GM12878 (cell line): ENCODE data around the gene C22orf15. TPM values are rescaled to one million over a fixed set of nuclear protein-coding genes. Genes with fewer than 3 reads are reported as not detected.

Source experiments
- BCL11A ChIP-seq: IDR thresholded peaks from 2 replicates; pipeline ENCODE4 v1.6.1; 2011; ENCODE audit warnings: low read depth, low read length
- BRCA1 ChIP-seq: IDR thresholded peaks from 2 replicates; pipeline ENCODE4 v1.6.1; 2011; ENCODE audit warnings: low read depth, low read length, improper control_type of control experiment
- CREM ChIP-seq: IDR thresholded peaks from 2 replicates; pipeline ENCODE4 v1.6.1; 2014; ENCODE audit warnings: antibody characterized with exemption, low read depth
- EZH2 ChIP-seq: IDR thresholded peaks from 2 replicates; pipeline ENCODE4 v1.6.1; 2012; ENCODE audit warnings: low read depth, mild to moderate bottlenecking, control low read depth, inconsistent platforms, low read length, borderline replicate concordance; ENCODE audit not compliant: control insufficient read depth
- HDAC2 ChIP-seq: fragments of 200-600 bp; sonication (generic); IDR thresholded peaks from 2 replicates; pipeline ENCODE4 v1.6.1; 2017
- MEF2A ChIP-seq: IDR thresholded peaks from 2 replicates; pipeline ENCODE4 v1.6.1; 2011; ENCODE audit warnings: low read depth, mild to moderate bottlenecking, low read length, moderate library complexity; ENCODE audit not compliant: insufficient read depth
- PAX5 ChIP-seq: IDR thresholded peaks from 2 replicates; pipeline ENCODE4 v1.6.1; 2011; ENCODE audit warnings: low read depth, low read length, borderline replicate concordance
- POLR2AphosphoS2 ChIP-seq: IDR thresholded peaks from 2 replicates; pipeline ENCODE4 v1.6.1; 2011; ENCODE audit warnings: low read depth, mild to moderate bottlenecking, low read length, improper control_type of control experiment, moderate library complexity
- POU2F2 ChIP-seq: IDR thresholded peaks from 3 replicates; pipeline ENCODE4 v1.6.1; 2011; ENCODE audit warnings: low read depth, mild to moderate bottlenecking, low read length, borderline replicate concordance
- RBBP5 ChIP-seq: fragments of 200-600 bp; sonication (generic); conservative IDR thresholded peaks from 2 replicates; pipeline ENCODE4 v1.6.1; 2016
- SREBF1 ChIP-seq: IDR thresholded peaks from 2 replicates; pipeline ENCODE4 v1.6.1; 2012; ENCODE audit warnings: mild to moderate bottlenecking, low read length
- STAT3 ChIP-seq: IDR thresholded peaks from 2 replicates; pipeline ENCODE4 v1.6.1; 2011; ENCODE audit warnings: low read depth, low read length, improper control_type of control experiment
- SUZ12 ChIP-seq: fragments of 200-600 bp; sonication (generic); IDR thresholded peaks from one replicate; pipeline ENCODE4 v1.6.1; 2018; ENCODE audit warnings: antibody characterized with exemption, mild to moderate bottlenecking; ENCODE audit not compliant: unreplicated experiment
- TCF7 ChIP-seq: IDR thresholded peaks from 2 replicates; pipeline ENCODE4 v1.6.1; 2014; ENCODE audit warnings: antibody characterized with exemption, borderline replicate concordance
- ZNF384 ChIP-seq: IDR thresholded peaks from 2 replicates; pipeline ENCODE4 v1.6.1; 2012; ENCODE audit warnings: low read depth, mild to moderate bottlenecking, low read length, improper control_type of control experiment, borderline replicate concordance
- polyA plus RNA-seq, 11 experiments: library from polyadenylated mRNA; depleted of rRNA in 4 of 11; unstranded in 6 of 11; stranded (reverse) in 5 of 11; fragments of >200 nt; fragmentation: Nextera tagmentation in 4 of 11; fragmentation: Illumina TruSeq in 1 of 11; extraction: Ambion mirVana in 4 of 11; extraction: Trizol in 1 of 11; gene quantifications; 1 replicate in 1 of 11; 2 replicates in 10 of 11; pipeline versions ENCODE4 v1.2.1 to v1.2.3, GENCODE V29; 2011 to 2016; ENCODE audit warnings: inconsistent platforms in 2 of 11, missing spikeins in 2 of 11, low read depth in 1 of 11
- total RNA-seq, 4 experiments: library from RNA; depleted of rRNA in 3 of 4; stranded (reverse); fragments of >200 nt in 3 of 4; fragmentation: Illumina TruSeq in 1 of 4; extraction: Trizol in 1 of 4; gene quantifications; 2 replicates each; pipeline versions ENCODE4 v1.2.1 to v1.2.3, GENCODE V29; 2013 to 2021
- TF ChIP-seq, protein P1 (sequence below): IDR thresholded peaks from 2 replicates; pipeline ENCODE4 v1.6.1; 2011; ENCODE audit warnings: borderline replicate concordance, low read depth, mild to moderate bottlenecking, moderate library complexity, low read length; ENCODE audit not compliant: insufficient read depth, poor library complexity, severe bottlenecking
- TF ChIP-seq, protein P2 (sequence below): IDR thresholded peaks from 2 replicates; pipeline ENCODE4 v1.6.1; 2012; ENCODE audit warnings: improper control_type of control experiment, low read depth, low read length; ENCODE audit not compliant: insufficient replicate concordance
- TF ChIP-seq, protein P3 (sequence below): fragments of 450-650 bp; IDR thresholded peaks from 2 replicates; pipeline ENCODE4 v1.6.1; 2014; ENCODE audit warnings: mild to moderate bottlenecking
- TF ChIP-seq, protein P4 (sequence below): fragments of 150-350 bp; IDR thresholded peaks from 2 replicates; pipeline ENCODE4 v1.6.1; 2014; ENCODE audit warnings: mild to moderate bottlenecking, low read depth, low read length
- TF ChIP-seq, protein P5 (sequence below): fragments of 450-650 bp; IDR thresholded peaks from 2 replicates; pipeline ENCODE4 v1.6.1; 2016; ENCODE audit warnings: mild to moderate bottlenecking

C22orf15 gene
- total and polyA plus RNA-seq, 10 of the 15 experiments (the other 5 are each of a cell fraction or from before 2014, with no cell fraction given): 0.05 to 0.47 (median 0.13) TPM; not detected in 3

DNA sequence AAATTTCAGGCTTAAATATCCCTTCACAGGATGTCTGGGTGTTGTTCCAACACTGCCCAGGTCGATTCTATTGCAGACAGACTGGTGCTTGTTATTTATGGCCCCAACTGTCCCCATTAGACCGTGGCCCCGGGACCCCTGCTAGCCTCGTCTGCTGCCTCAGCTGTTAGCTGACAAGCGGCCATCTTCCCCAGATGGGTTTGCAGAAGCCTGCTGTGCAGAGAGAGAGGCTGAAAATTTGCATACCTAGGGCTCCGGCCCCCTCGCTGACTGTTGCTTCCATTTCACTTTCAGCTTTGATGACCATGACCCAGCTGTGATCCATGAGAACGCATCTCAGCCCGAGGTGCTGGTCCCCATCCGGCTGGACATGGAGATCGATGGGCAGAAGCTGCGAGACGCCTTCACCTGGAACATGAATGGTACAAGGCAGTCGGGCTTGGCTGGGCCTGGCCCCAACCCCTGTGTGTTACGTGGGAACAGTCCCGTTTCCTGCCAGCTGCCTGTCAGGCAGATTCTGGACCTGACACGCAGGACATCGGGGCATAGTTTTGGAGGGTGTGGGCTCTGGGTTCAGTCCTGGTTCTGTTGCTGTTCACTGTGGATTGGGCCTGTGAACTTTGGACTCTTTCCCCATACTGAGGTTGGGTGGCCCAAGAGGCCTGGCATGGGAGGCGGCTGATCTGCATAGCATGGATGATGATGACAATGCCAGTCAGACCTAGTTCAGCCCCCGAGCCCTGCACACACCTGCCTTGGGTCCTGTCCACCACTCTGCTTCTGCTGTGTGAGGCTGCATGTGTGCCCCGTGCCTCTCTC lies 40.4 kb downstream of the C22orf15 start (continued):
- TF ChIP-seq SREBF1 (no peak), SUZ12 (no peak), HDAC2 (no peak), PAX5 (peak; percentile 63; the same call in 1 of the 2 replicates), POU2F2 (peak; percentile 99), TCF7 (no peak), ZNF384 (no peak), CREM (no peak), BCL11A (no peak), STAT3 (no peak), POLR2AphosphoS2 (0 out of 2 replicates have a peak, but pooled peaks have one; percentile 26), RBBP5 (no peak), EZH2 (no peak), BRCA1 (no peak), MEF2A (no peak)
- TF ChIP-seq, protein P1, sequence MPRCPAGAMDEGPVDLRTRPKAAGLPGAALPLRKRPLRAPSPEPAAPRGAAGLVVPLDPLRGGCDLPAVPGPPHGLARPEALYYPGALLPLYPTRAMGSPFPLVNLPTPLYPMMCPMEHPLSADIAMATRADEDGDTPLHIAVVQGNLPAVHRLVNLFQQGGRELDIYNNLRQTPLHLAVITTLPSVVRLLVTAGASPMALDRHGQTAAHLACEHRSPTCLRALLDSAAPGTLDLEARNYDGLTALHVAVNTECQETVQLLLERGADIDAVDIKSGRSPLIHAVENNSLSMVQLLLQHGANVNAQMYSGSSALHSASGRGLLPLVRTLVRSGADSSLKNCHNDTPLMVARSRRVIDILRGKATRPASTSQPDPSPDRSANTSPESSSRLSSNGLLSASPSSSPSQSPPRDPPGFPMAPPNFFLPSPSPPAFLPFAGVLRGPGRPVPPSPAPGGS: no peak
- TF ChIP-seq, protein P2, sequence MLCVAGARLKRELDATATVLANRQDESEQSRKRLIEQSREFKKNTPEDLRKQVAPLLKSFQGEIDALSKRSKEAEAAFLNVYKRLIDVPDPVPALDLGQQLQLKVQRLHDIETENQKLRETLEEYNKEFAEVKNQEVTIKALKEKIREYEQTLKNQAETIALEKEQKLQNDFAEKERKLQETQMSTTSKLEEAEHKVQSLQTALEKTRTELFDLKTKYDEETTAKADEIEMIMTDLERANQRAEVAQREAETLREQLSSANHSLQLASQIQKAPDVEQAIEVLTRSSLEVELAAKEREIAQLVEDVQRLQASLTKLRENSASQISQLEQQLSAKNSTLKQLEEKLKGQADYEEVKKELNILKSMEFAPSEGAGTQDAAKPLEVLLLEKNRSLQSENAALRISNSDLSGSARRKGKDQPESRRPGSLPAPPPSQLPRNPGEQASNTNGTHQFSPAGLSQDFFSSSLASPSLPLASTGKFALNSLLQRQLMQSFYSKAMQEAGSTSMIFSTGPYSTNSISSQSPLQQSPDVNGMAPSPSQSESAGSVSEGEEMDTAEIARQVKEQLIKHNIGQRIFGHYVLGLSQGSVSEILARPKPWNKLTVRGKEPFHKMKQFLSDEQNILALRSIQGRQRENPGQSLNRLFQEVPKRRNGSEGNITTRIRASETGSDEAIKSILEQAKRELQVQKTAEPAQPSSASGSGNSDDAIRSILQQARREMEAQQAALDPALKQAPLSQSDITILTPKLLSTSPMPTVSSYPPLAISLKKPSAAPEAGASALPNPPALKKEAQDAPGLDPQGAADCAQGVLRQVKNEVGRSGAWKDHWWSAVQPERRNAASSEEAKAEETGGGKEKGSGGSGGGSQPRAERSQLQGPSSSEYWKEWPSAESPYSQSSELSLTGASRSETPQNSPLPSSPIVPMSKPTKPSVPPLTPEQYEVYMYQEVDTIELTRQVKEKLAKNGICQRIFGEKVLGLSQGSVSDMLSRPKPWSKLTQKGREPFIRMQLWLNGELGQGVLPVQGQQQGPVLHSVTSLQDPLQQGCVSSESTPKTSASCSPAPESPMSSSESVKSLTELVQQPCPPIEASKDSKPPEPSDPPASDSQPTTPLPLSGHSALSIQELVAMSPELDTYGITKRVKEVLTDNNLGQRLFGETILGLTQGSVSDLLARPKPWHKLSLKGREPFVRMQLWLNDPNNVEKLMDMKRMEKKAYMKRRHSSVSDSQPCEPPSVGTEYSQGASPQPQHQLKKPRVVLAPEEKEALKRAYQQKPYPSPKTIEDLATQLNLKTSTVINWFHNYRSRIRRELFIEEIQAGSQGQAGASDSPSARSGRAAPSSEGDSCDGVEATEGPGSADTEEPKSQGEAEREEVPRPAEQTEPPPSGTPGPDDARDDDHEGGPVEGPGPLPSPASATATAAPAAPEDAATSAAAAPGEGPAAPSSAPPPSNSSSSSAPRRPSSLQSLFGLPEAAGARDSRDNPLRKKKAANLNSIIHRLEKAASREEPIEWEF: no peak
- TF ChIP-seq, protein P3, sequence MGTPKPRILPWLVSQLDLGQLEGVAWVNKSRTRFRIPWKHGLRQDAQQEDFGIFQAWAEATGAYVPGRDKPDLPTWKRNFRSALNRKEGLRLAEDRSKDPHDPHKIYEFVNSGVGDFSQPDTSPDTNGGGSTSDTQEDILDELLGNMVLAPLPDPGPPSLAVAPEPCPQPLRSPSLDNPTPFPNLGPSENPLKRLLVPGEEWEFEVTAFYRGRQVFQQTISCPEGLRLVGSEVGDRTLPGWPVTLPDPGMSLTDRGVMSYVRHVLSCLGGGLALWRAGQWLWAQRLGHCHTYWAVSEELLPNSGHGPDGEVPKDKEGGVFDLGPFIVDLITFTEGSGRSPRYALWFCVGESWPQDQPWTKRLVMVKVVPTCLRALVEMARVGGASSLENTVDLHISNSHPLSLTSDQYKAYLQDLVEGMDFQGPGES: no peak
- TF ChIP-seq, protein P4, sequence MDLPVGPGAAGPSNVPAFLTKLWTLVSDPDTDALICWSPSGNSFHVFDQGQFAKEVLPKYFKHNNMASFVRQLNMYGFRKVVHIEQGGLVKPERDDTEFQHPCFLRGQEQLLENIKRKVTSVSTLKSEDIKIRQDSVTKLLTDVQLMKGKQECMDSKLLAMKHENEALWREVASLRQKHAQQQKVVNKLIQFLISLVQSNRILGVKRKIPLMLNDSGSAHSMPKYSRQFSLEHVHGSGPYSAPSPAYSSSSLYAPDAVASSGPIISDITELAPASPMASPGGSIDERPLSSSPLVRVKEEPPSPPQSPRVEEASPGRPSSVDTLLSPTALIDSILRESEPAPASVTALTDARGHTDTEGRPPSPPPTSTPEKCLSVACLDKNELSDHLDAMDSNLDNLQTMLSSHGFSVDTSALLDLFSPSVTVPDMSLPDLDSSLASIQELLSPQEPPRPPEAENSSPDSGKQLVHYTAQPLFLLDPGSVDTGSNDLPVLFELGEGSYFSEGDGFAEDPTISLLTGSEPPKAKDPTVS: no peak
- TF ChIP-seq, protein P5, sequence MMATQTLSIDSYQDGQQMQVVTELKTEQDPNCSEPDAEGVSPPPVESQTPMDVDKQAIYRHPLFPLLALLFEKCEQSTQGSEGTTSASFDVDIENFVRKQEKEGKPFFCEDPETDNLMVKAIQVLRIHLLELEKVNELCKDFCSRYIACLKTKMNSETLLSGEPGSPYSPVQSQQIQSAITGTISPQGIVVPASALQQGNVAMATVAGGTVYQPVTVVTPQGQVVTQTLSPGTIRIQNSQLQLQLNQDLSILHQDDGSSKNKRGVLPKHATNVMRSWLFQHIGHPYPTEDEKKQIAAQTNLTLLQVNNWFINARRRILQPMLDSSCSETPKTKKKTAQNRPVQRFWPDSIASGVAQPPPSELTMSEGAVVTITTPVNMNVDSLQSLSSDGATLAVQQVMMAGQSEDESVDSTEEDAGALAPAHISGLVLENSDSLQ: peak; percentile 44; the same call in 1 of the 2 replicates
